ENCODE measurements around the gene SIL1. TPM values are rescaled to one million over a fixed set of nuclear protein-coding genes. Genes with fewer than 3 reads are reported as not detected.

SIL1 gene
- total RNA-seq, 1 donor from 2014 or later, result 29.9 TPM

- TF ChIP-seq, protein P1, sequence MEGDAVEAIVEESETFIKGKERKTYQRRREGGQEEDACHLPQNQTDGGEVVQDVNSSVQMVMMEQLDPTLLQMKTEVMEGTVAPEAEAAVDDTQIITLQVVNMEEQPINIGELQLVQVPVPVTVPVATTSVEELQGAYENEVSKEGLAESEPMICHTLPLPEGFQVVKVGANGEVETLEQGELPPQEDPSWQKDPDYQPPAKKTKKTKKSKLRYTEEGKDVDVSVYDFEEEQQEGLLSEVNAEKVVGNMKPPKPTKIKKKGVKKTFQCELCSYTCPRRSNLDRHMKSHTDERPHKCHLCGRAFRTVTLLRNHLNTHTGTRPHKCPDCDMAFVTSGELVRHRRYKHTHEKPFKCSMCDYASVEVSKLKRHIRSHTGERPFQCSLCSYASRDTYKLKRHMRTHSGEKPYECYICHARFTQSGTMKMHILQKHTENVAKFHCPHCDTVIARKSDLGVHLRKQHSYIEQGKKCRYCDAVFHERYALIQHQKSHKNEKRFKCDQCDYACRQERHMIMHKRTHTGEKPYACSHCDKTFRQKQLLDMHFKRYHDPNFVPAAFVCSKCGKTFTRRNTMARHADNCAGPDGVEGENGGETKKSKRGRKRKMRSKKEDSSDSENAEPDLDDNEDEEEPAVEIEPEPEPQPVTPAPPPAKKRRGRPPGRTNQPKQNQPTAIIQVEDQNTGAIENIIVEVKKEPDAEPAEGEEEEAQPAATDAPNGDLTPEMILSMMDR (IDR thresholded peaks at IDR 0.05; ENCODE audit: insufficient read depth, low read length, poor library complexity, severe bottlenecking), result no peak
- DNase-seq (ENCODE audit: low read depth), result no peak
These were observed 299.9 kb downstream of the SIL1 start for GRCh38 chr5:138898299-138898698.

More at GRCh38 chr5:138898299-138898698, 299.9 kb downstream of the SIL1 start:
- Histone ChIP-seq H3K36me3 (ENCODE audit: control insufficient read depth, insufficient read depth, low read length) (no peaks in the 10 kb centered on the region), H3K4me3 (ENCODE audit: low read depth, low read length) (no peak overlapping the region), H3K27me3 (ENCODE audit: control insufficient read depth, insufficient read depth, low read length) (no peaks in the 10 kb centered on the region)

Other genes starting within 250 kb of the SIL1 start
- 219 and 266 TPM in 2 replicates for gene MATR3, start 95.4 kb upstream of the SIL1 start, total RNA-seq
- 63.0 and 72.9 TPM in 2 replicates for gene PAIP2, start 143.5 kb upstream of the SIL1 start, total RNA-seq
- not detected in 2 replicates for gene SLC23A1, start 184.9 kb upstream of the SIL1 start, total RNA-seq
- gene MZB1, start 191.5 kb upstream of the SIL1 start, total RNA-seq, result not detected in 2 replicates
- gene PROB1, start 196.7 kb upstream of the SIL1 start, total RNA-seq, result 3.0 and 3.6 TPM in 2 replicates
- gene SPATA24, start 205.7 kb upstream of the SIL1 start, total RNA-seq, result 7.7 and 8.8 TPM in 2 replicates
- gene DNAJC18, start 241.2 kb upstream of the SIL1 start, total RNA-seq, result 8.1 and 14.2 TPM in 2 replicates